CD4-positive, alpha-beta T cell treated with Interleukin-6 at 100 ng/mL for 8 hours (primary cell): ENCODE measurements around the gene PCNX1.

Experiments used
- DNase-seq: peaks from one replicate; pipeline ENCODE4 v3.0.0-alpha.2; 2020; ENCODE audit warnings: mixed read lengths, low spot score

Gene PCNX1

DNA sequence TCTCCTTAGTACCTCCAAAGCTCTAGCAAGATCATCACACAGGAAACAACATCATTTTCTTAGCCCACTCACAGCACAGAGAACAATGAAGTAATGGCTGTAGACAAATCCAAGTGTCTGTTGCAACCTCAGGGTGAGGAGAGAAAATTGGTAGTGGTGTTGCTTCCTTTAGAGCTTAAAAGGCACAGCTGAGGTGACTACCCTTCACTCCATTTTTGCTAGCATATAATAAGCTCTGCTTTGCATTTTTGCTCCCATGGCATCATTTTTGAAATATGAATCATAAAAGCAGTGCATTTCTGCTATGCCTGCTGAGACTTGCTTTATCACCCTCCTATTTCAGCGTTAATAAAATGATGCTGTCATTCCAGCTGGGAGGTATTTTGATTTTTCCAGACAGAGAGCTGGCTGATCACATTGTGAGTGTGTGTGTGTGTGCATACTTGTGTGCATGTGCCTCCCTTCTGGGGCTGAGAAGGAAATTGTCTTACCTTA lies 18.5 kb upstream of the PCNX1 start:
- DNase-seq, result no peak

DNA sequence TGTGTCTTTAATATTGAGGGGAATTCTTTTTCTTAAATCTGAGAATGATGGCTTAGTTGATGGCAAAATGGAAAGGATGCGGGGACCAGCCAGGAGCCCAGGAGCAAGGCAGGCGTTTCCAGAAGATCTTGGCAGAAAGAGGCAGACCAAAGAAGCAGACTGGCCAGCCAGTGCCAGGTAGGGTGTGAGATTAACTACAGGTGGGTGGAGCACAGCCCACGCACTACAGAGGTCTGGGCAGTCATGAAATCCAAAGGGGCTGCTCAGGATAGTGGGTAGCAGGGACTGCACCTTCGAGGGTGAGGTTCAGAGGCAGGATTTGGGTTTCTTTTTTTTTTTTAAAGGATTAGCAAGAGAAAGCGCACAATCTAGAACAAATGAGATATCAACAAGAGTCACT lies 17.7 kb upstream of the PCNX1 start:
- no peak for DNase-seq

DNA sequence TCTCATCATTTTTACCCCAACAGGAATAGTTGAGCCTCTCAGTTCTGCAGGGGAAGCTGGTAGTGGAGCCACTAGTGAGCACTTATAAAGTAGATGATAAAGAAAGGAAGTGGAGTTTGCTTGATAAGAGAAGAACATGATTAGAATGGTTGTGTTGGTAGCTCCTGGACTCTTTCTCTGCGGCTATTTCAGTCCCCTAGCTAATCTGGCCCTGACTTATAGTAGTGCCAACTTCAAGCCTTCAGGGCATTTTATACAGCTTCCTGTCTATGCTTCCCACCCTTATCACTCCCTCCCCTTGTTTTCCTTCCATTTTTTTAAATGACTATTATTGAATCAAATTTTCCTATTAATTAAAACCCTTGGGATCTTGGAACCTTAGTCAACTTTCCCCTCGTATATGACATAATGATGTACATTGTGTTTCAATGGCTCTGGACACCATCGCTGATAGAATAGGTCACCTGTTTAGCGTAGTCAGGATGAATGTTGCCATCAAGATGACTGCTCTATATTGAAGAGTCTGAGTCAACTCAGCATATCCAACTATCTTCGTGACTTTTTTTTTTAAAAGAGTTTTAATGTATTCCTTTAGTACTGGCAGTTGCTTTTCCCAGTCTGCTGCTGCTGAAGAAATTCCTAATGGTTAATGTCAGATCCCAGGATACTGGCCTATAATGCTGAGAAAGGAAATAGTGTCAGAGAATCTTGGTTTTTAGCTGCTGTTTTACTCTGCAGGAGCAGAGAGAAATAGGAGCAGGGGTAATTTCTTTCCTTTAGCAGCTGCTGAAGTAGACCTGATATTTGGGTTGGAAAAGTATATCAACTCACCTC lies 16.2 kb upstream of the PCNX1 start:
- DNase-seq, result no peak

DNA sequence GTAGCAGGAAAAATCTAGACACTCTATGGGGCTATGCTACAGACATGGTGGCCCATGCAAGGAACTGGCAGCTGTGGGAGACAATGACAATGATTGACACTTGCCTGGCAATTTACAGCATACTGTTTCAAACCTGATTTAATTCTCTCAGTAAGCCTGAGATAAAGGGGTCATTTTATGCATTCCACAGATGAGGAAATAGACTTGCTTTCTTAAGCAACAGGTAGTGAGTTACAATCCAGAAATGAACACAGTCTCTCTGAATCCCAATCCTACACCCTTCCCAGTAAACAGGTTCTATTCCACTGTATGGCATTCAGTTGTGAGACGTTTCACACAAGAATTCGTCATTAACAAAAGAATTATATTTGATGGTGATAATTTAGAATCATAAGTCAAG lies 15.5 kb upstream of the PCNX1 start:
- DNase-seq, result no peak

DNA sequence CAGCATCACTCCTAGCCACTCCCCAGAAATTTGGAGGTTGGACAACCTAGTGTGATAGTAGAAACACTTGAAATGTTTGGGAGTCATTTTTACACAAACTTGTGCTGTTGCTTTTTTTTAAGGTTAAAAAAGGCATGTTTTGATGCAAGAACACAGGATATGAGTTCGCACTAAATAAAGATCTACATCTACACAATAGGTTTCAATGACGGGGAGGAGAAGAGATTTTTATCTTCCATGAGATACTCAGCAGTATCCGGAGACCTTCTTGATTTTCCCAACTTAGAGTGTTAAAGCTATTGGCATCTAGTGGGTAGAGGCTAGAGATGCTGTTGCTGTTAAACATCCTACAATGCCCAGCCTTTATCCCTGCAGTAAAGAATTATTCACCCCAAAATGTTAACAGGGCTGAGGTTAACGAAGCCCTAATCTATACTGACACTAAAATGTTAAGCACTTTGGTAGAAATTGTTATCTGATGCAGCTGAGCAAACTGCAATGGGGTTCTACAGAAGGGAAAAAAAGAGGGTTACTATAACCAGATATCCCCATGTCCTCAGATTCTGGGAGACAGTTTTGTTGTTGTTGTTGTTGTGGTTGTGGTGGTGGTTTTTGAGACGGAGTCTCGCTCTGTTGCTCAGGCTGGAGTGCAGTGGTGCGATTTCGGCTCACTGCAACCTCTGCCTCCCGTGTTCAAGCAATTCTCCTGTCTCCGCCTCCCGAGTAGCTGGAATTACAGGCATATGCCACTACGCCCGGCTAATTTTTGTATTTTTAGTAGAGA lies 14.0 kb upstream of the PCNX1 start:
- no peak for DNase-seq

DNA sequence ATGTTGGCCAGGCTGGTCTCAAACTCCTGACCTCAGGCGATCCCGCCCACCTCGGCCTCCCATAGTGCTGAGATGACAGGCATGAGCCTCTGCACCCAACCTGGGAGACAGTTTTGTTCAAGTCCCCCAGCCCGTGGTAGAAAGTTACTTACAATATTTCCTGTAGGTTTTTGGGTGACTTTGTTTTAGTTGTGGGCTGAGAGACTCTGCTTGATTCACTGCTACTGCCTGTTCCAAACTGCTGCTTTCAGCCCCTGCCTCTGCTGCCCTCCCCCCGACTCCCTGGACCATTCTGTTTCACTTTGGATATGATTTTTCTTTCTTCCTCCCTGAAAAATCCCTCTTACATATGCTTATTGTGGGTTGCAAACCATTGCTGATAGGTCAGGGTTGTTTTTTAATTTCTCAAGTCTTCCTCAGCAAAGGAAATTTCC lies 13.4 kb upstream of the PCNX1 start:
- no peak for DNase-seq

DNA sequence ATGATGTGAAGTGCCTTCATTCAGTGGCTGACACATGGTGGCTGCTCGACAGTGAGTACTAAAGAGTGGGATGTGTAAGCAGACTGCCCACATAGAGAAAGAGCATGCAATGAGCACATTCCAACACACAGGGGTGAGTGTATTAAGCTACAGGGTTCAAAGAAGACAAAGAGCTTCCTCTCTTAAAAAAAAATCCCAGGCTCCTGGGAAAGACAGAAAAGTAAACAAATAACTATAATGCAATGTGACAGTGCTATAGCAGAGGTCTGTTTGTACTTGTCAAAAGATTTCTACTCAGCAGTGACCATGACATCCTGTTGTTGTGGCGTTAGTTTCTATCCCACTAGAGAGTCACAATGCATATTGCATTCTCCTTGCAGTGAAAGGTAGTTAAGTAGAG lies 12.4 kb upstream of the PCNX1 start:
- DNase-seq, result no peak

DNA sequence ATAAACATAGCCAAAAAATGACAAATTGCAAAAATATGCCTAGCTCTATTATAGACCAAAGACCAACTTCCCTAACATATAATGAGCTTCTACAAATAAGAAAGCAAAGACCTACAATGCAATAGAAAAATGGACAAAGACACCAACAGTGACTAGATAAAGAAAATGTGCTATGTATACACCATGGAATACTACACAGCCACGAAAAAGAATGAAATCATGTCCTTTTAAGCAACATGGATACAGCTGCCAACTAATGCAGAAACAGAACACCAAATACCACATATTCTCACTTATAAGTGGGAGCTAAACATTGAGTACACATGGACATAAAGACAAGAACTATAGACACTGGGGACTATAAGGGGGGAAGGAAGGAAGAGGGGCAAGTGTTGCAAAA lies 10.9 kb upstream of the PCNX1 start:
- no peak for DNase-seq

DNA sequence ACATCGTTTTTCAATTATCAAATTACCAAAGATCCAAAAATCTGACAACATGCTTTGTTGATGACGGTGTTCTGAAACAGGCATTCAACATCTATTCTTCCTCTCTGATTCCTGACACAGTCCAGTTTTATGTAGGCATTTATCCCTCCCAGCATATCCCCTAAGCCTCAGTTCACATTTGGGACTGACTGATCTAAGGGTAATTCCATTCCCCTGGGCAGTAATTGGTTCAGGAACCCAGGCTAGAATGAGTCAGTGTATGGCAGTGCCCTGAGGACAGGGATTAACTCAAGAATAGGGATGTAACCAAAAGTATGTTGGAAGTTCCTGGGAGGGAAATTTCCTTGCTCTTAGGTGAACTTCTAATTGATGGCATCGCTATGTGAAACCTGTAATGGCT lies 10.3 kb upstream of the PCNX1 start:
- DNase-seq, result no peak

DNA sequence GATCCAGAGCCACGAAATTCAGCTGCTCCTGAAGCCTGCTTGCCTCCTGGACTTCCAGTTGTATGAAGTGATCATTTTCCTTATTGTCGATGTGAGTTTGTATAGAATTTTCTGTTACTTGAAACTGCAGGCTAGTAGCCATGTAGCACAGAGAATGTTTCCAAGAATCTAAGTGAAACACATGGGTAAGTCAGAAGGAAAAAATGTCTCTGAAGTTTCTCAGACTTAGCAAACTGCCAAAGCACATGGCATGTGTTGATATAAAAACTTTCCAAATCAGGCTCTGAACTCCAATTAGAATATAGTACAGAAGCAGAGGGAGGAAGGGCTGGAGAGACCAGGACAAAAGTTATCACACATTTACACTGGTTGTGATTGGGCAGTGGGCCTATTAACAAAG lies 9.8 kb upstream of the PCNX1 start:
- DNase-seq, result no peak

DNA sequence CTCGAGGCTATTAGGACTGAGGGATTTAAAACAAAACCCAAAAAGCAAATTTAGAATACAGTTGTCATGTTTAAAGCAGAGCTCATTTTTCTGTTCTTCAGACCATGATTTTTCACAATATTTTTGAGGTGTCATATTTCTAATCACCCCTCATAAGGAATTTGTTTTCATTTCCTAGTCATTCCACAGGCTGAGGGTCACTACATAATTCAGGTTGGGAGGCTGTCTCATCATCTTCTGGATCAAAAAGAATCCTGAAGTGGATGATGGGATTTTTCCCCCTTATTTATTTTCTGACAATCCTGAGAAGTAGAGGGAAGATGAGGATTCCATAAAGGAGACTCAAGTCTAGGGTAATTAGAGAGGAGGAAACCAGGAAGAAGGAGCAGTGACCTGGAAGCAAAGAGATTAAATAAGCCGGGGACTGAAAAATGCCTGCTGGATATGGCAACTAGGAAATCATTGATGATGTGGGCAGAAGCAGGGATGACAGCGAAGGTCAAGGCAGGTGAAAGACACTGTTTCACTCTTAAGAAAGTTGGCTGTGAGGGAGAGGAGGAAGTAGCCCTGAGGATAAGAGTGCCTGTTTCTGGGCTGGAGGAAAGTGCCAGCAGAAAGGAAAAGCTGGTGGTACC lies 9.0 kb upstream of the PCNX1 start:
- no peak for DNase-seq

DNA sequence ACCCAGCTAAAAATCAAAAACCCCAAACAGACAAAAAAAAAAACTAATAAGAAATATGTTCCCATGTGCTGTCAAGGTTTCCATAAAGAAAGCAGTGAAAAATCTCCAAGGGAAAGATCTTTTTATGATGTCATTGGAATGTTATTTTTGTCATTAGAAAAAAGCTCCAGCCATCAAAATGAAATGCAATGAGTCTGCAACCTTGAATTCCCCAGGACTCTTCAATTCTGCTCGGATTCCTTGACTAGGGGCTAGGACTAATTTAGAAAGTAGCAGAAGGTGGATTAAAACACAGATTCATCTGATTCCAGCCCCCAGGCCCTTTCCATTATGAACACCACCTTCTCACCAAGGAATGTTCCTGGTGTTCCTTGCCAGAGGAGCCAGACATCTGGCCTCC lies 6.0 kb upstream of the PCNX1 start:
- DNase-seq, result no peak

DNA sequence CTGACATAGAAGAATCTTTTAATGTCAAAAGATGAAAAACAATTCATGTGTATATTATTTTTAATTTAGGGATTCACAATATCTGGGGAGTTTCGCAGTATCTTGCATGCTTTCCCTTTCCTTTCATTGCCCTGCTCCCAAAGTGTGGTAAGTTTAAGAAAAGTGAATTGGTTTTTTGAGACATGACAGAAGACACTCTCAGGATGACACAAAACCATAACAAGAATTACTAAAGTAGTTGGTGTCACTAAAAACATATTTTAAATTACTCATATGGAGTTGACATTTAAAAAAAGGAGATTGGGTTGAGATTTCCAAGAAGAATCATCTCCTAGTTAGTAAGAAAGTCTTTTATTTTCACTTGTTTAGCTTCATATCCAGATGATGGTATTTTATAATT lies 5.1 kb upstream of the PCNX1 start:
- DNase-seq, result no peak

DNA sequence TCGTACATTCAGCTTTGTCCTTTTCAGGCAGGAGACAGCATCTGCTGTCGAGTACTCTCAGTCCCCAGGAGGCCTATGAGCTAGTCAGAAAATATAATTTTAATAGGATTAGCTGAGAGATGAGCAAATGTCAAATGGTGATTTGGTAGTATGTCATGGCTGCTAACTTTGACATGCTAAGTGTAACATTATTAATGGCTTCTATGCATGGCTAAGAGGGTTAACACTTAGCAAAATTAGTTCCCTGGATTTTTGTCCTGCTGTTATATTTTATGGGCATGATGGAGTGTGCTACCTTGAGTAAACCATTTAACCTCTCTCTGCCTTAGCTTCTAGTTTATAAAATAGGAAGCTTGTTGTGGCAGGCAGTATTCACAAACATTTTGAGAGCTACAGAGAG lies 2.9 kb upstream of the PCNX1 start:
- DNase-seq, result no peak

DNA sequence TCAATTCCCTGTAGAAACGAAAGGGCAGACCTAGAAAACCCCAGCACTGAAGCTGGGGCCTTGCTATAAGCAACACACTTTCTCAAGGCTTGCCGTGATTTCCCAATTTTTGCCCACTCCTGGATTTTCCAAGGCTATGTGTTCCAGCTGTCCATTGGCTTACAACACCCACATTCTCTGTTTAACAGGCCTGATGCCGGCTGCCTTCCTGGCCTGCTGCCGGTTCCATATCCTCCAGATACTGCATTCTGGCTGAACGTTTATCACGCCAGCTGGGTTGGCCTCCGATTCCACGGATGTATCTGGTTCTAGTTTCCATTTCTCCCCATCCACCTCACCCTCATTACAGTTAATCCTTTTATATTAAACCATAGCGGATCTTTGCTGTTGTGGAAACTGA lies 2.0 kb upstream of the PCNX1 start:
- DNase-seq, result no peak

DNA sequence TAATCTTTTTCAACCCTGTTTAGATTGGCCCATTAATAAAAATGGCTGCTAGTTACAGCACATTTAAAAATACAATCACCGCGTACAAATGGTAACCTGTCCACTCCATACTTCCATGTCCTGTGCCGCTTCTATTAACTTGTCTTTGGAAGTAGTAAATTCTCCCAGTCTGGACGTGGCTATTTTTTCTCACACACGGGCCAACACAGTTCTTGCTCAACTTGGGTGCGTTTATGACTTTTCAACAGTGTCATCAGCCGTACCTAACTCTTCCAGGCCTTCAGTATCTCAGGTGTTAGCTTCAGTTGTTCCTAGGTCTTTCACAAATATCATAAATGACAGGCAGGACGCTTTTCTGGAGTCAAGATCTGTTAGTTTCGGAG lies 475 bp upstream of the PCNX1 start:
- DNase-seq, result no peak

DNA sequence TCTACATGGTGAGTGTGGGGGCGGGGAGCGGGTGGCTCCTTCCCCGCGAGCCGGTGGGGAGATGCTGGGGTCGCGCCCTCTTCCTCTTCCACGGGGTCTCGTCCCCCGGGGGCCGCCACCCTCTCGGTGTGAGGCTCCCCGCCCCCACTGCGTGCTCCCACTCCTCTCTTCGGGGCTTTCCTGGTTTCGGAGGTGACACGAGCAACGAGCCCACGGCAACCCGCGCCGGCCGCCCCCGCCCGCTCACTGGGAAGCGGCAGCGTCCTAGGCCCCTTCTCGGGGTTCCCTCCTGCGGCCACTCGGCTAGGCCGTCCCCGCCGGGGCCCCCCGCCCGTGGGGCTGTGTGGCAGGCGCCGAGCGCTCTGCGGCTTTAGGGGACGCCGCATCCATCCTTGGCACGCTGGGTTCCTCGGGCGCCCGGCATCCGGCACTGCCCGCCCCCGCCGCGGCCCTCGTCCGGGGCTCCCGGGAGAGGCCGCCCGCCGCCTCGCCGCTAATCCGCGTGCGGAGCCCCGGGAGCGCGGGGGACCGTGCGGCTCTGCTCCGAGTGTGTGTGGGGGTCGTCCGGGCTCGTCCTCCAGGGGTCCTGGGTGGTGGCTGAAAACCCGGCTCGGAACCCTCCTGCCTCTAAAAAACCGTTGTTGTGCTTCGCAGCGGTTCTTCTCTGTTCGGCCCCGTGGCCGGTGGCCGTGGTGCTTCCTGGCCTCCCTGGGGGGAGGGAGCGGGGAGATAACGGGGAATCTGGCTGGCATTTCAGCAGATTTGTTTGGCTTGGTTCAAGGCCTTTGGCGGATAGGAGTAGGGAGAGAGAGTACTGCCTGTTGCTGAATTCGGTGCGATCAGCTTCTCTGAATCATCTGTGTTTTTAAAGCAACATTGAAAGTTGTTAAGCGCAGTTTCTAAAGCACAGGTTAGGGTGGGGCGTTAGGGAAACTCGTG lies 1.0 kb downstream of the PCNX1 start:
- DNase-seq, result peak; percentile 41

DNA sequence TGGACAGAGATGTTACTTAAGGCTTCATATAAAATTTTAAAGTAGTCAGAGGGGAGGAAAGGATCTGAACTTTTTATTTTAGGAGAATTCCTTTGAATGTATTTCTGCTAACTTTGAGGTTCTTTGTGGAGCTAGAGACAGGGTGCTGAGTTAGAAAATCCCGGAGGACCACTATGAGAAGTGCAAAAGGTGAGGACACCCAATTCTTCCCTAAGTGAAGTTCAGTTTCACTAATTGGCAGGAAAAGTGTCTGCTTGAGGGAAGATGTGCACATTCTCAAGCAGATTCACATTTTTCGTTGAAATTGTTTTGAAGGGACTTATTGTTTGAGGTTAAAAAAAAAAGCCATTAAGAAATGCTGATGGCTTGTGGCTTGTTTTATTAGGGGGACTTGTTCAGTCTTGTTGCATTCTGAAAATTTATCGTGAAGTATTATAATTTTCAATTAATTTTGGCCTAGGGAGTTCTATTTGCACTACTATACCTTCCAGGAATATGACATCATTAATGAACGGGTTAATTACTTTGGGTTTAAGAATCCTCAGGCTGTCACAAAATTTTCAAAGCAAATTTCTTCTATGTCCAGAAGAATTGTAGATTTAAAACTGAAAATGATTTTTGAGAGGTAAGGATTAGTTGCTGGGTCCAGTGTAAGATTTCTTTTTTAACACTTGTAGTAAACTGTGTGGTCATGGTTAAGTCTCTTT lies 1.8 kb downstream of the PCNX1 start:
- no peak for DNase-seq

DNA sequence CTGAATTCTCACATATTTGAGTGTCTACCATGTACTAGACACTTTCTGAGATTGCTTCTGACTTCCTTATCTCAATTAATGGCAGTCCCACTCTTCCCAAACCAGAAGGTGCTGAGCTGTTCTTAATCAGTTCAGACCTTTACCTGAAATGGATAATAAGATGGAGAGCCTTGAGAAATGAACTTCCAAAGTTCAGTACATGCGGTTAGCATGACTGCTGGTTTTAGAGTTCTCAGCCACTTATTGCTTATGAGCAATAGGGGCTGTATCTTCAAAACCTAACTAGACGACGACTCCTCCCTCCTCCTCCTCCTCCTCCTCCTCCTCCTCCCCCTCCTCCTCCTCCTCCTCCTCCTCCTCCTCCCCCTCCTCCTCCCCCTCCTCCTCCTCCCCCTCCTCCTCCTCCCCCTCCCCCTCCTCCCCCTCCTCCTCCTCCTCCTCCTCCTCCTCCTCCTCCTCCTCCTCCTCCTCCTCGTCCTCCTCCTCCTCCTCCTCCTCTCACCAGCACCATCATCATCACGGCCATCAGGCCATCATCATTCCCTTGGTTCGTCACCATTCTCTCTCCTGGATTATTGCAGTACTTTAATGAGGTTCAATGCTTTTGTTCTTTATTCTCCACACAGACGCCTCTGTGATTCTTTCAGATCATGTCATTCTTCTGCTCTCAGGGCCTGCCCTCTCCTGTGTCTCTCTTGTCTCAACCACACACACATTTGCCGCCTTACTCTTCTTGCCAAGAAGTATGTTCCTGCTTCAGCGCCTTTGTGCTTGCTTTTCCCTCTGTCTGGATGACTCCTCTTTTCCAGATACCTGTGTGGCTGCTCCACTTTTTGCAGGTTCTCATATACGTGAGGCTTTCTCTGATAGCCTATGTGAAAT lies 2.7 kb downstream of the PCNX1 start:
- DNase-seq, result no peak

DNA sequence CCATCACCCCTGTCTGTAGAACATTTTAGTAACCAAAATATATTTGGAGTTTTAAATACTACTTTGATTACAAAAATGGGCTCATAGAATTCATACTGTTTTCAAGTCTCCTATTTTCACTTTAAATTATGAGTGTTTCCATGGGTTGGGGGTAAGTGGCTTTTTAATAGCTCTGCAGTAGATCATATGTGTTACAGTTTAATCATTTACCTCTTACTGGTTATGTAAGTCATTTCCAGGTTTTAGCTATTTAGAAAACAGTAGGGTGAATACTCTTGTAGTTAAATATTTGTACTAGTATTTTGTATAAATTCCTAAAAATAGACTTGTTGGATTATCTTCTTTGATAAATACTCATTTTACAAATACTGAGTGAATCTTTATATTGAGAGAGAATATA lies 8.2 kb downstream of the PCNX1 start:
- DNase-seq, result no peak
